HG02588 (cell line): ENCODE measurements around the gene COPA.
"Not testable (repeated sequence)": the region's sequence is repeated elsewhere in the genome, so short reads cannot be mapped to it uniquely, and the experiment has no call there.

Experiments used
- ATAC-seq: cut with Tn5 transposase; IDR thresholded peaks from one replicate; pipeline ENCODE4 v1.9.1; 2021; ENCODE audit warnings: mild to moderate bottlenecking, moderate library complexity; ENCODE audit not compliant: unreplicated experiment

The COPA gene

DNA sequence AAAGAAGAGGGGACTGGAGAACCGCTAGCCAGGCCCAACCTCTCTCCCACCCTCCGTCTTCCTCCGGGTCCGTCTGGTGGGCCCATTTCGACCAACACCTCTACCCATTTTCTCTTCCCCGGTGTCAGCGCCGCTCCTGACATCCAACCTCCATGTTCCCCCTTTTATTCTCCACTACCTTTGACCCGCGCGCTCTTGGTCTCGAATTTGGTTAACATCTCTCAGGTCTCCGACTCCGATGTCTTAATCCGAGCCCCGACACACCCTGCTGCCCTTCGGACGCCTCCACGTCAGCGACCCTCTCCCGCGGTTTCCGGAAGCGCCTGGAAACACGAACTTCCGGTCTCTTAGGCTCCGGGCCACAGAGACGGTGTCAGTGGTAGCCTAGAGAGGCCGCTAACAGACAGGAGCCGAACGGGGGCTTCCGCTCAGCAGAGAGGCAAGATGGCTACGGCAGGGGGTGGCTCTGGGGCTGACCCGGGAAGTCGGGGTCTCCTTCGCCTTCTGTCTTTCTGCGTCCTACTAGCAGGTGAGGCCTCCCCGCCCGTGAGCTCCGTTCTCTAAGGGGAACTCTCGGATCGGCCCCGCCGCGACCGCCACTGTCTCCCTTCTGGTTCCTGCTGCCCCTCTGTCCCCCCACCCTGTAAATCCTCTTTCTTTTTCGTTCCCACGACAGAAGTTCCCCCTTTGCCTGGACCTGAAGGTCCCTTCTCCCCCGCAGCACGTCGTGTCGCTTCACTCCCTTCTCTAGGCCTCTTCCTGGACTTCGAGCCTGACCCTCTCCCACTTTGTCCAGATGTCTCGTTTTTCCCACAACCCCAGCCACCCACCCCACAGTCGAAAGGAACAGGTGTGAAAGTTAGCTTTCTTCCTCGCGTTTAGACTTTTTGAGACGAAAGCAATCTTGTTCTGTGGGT lies at the start of gene COPA, which contains the start of gene NCSTN:
TSS of gene COPA (minus strand) at position 298 of the 917 bp plus-strand sequence. CDS start at position 218, 80 bp downstream.
TSS of gene NCSTN (plus strand) at position 431 of the 917 bp plus-strand sequence. CDS start at position 445, 14 bp downstream.
- ATAC-seq, result peak; percentile 89

- ATAC-seq, result not testable (repeated sequence)
Measured at GRCh38 chr1:160388406-160388805, 45.4 kb upstream of the COPA start.

DNA sequence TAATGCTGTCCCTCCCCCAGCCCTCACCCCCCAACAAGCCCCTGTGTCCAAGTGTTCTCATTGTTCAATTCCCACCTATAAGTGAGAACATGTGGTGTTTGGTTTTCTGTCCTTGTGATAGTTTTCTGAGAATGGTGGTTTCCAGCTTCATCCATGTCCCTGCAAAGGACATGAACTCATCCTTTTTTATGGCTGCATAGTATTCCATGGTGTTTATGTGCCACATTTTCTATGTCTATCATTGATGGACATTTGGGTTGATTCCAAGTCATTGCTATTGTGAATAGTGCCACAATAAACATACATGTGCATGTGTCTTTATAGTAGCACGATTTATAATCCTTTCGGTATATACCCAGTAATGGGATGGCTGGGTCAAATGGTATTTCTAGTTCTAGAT lies 41.8 kb upstream of the COPA start:
- not testable (repeated sequence) for ATAC-seq

GRCh38 chr1:160377585-160378206 lies 34.6 kb upstream of the COPA start:
- ATAC-seq, result no peak

DNA sequence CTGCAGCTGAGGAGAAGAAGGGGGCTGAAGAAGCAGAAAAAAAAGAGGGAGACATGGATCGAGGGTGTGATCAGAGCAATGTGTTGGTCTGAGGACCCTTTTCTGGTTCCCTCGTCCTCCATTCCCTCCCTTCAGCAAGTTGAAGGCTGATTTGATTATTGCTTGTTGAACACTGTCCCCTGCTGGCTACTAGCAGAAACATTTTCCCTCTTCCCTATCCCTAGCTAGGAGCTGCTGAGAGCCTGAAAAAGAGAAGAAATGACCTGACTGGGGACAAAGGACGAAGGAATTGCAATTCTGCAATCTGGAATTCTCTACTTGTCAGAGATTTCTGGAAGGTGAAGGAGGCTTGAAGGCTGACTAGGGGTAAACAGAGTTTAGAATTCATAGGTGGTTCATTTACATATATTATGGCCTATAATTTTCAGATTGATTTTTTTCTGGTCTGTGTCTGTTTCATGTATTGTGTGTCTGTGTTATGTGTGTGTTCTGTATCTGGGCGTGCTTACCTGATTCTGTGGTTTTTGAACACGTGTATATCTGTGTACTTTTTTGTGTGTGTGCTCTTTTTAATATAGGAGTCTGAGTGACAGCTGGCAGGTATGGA lies 33.6 kb upstream of the COPA start:
- no peak for ATAC-seq

- no peak for ATAC-seq
Measured at GRCh38 chr1:160375788-160376524, 32.9 kb upstream of the COPA start.

- ATAC-seq, result no peak
Measured at GRCh38 chr1:160374306-160375110, 31.5 kb upstream of the COPA start.

- no peak for ATAC-seq
Measured at GRCh38 chr1:160373696-160374095, 30.6 kb upstream of the COPA start.

DNA sequence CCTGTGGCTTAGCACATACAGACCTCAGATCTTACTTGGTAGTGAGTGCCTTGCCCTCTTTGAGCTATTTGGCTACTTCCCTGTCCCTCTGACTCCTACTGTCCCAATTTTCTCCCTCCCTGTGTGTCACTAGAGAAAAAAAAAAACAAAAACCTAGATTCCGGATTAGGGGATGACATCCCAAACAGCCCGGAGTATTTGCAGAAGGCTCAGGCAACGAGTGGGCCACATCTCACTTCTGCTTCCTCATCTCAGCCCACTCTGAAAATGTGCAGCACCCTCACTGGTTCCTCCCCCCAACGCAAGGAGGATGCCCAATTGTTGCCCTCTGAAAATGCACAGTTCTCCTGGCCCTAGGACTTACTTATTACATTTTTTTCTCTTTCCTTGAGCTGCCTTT lies 28.7 kb upstream of the COPA start:
- no peak for ATAC-seq

GRCh38 chr1:160371346-160371631 lies 28.2 kb upstream of the COPA start:
- ATAC-seq, result no peak

DNA sequence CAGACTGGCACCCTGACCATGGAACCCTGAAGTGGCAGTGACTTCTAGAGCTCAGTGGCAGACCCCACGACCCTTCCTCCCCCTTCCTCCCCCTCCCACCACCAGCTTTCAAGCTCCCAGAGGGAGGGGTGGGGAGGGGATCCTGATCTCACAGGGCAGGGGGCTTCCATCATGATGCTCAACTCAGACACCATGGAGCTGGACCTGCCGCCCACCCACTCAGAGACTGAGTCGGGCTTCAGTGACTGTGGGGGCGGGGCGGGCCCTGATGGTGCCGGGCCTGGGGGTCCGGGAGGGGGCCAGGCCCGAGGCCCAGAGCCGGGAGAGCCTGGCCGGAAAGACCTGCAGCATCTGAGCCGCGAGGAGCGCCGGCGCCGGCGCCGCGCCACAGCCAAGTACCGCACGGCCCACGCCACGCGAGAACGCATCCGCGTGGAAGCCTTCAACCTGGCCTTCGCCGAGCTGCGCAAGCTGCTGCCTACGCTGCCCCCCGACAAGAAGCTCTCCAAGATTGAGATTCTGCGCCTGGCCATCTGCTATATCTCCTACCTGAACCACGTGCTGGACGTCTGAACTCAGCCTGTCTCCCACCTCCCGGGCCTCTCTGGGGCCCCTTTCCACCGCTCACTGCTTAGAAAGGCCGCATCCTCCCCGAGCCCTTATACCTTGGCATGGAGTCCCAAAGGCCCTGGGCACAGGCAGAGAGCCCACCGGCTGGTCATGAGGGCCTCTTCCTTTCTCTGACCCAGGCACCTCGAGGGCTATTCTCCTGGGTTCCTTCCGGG lies 27.7 kb upstream of the COPA start:
- no peak for ATAC-seq

DNA sequence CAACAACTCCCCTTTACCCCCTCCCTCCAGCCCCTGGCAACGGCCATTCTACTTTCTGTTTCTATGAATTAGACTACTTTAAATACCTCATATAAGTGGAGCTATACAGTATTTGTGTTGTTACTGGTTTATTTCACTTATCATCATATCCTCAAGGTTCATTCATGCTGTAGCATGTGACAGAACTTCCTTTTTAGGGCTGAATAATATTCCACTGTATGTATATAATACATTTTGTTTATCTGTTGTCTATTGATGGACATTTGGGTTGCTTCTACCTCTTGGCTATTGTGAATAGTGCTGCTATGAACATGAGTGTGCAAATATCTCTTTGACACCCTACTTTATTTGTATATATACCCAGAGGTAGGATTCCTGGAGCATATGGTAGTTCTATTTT lies 26.0 kb upstream of the COPA start:
- ATAC-seq, result no peak

DNA sequence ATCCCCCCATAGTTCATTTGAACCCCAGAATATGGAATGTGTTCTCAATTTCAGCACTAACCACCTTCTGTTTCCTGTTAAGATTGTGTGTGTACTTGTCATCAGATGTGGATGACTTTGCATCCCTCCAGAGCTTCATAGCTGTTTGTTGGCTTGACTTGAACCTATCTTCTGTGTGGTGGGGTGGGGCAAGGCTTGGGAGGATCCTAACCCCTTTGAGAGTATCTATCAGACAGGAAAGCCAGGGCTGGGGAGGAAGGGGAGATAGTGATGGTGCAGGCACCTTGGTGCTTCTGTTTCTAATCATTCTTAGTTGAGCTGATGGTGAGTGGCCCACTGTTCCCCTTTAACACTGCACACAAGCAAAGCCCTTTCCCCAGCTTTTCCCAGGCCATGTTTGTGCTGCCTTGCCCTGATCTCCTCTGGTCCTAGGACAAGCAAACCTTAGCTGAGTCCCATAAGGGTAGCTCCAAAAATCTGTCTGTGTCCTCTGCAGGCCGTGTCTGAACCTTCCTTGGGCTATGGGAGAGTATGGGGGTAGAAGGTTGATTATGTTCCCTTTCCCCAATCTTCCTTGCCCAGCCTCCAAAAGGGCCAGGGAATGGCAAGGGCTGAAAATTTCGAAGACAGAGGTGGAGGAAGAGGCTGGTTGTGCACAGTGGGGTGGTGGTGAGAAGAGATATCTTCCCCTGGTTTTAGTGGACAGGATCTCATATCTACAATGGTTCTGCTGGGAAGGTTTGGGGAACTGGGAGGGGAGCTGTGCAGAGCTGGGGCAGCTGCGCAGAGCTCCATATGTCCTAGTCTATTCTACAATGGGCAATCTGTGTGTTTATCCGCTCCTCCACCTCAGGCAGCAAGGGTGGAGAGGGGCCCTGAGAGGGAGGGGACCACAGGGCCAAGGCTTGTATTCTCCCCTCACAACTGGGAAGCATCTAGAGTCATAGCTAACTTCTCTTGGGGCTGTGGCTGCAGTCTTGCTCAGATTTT lies 25.2 kb upstream of the COPA start:
- no peak for ATAC-seq

GRCh38 chr1:160367516-160367900 lies 24.5 kb upstream of the COPA start:
- ATAC-seq, result no peak

DNA sequence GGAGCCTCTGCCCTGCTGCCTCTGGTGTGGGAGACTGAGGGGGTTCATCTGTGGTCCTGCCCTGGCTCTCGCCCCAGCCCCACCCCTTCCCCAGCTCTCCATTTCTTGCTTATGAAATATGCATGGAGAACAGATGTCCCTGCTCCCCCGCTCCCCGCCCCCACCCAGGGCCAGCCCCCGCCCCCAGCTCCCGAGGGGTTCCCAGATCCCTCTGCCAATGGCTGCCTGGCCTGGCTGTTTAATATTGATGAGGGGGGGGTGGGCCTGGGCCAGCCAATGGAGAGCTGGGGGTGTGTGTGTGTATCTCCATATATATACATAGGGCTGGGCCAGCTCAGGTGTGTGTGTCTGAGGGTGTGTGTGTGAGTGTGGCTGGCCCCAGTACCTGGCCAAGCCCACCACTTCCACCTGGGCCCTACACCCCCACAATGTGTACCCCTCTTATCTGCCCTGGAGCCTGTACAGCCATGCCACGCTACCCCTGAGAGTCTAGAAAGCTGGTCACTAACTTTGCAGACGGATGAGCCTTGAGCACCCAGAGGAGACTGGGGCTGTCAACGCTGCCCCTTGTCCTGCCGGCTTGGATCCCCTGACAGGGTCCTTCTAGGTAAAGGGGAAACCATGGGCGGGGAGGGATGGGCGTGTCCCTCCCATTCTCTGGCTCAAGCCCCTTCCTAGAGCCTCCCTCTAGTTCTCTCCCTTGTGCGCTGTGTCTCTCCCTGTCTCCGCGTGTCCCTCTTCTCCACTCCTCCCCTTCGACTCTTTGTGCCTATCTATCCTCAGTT lies 23.9 kb upstream of the COPA start, which contains the start of gene NHLH1:
TSS of gene NHLH1 (plus strand) at position 341 of the 785 bp plus-strand sequence. CDS start 3,661 bp downstream, outside the sequence.
- no peak for ATAC-seq

DNA sequence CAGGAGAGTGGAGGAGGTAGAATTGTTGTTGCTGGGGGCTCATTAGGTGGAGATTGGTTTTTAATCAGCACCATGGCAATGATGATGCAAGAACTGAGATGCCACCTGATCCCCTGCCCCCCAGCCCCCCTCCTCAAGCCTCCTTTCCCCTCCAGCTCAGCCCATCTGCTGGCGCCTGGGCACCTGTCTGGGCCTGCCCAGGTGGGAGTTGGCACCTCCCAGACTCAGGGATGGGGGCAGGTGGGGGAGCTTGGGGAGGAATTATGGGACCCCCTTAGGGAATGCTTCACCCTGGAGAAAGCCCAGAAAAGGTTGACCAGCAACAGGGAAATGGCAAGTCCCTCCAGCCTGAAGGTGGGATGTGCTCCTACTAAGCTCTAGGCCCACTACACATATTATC lies 22.3 kb upstream of the COPA start:
- ATAC-seq, result no peak

- no peak for ATAC-seq
Measured at GRCh38 chr1:160363951-160364735, 21.1 kb upstream of the COPA start.
